ENCODE measurements around the gene OTX1. TPM values are rescaled to one million over a fixed set of nuclear protein-coding genes. Genes with fewer than 3 reads are reported as not detected.
A peak's percentile ranks its signal among the peaks of the same experiment; 100 is the strongest.
"Not testable (repeated sequence)": the region's sequence is repeated elsewhere in the genome, so short reads cannot be mapped to it uniquely, and the experiment has no call there.

Gene OTX1
- total and polyA plus RNA-seq, 2 donors: 0.09 TPM; not detected in 1

DNA sequence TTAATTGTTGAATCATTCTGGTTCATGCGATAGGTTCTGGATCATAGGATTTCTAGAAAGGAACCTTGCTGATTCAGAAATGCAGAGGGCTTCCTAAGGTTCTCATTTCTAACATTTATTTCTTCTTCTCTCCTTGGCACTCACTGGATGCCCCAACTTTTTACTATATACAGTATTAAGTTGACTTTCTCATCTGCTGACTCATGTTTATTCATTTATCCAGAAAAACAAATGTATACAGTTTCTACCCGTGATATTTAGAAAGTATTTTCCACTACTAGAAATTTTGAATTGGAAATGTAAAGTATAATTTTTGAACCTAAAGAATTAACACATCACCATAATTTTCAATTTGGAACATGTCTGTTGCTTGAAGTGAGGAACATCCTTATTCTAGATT lies 32.2 kb upstream of the OTX1 start:
- no peak overlapping the region for H3K4me3 ChIP-seq (ENCODE audit: low read length in 2 of 2)
- DNase-seq (ENCODE audit: low read depth in 6 of 9, low spot score in 9 of 9): no peak
- no peaks in the 10 kb centered on the region for H3K9me3 ChIP-seq (ENCODE audit: control insufficient read depth in 2 of 2, insufficient read depth in 1 of 2, low read length in 1 of 2)
- no peaks in the 10 kb centered on the region for H3K27me3 ChIP-seq (ENCODE audit: control insufficient read depth in 2 of 2, insufficient read depth in 1 of 2, low read length in 1 of 2)
- H3K27ac ChIP-seq (ENCODE audit: low read depth in 1 of 2, low read length in 1 of 2): no peak overlapping the region
- H3K36me3 ChIP-seq (ENCODE audit: control insufficient read depth in 2 of 2, insufficient read depth in 2 of 2, low read length in 1 of 2): no peaks in the 10 kb centered on the region
- WGBS: 99% methylated on average over 2 of the region's 2 CpGs
- H3K4me1 ChIP-seq (ENCODE audit: control insufficient read depth in 2 of 2, insufficient read depth in 2 of 2, low read length in 2 of 2): no peaks in the 10 kb centered on the region

DNA sequence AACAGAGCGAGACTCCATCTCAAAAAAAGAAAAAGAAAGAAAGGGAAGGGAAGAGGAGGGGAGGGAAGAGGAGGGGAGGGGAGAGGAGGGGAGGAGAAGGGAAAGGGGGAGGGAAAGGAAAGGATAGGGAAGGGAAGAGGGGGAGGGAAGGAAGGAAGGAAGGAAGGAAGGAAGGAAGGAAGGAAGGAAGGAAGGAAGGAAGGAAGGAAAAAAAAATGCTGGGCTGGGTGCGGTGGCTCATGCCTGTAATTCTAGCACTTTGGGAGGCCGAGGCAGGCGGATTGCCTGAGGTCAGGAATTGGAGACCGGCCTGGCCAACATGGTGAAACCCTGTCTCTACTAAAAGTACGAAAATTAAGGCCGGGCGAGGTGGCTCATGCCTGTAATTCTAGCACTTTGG lies 30.9 kb upstream of the OTX1 start:
- not testable (repeated sequence) for H3K9me3 ChIP-seq (ENCODE audit: control insufficient read depth in 2 of 2, insufficient read depth in 1 of 2, low read length in 1 of 2); H3K4me3 ChIP-seq (ENCODE audit: low read length in 2 of 2); H3K27ac ChIP-seq (ENCODE audit: low read depth in 1 of 2, low read length in 1 of 2); H3K36me3 ChIP-seq (ENCODE audit: control insufficient read depth in 2 of 2, insufficient read depth in 2 of 2, low read length in 1 of 2); H3K27me3 ChIP-seq (ENCODE audit: control insufficient read depth in 2 of 2, insufficient read depth in 1 of 2, low read length in 1 of 2); H3K4me1 ChIP-seq (ENCODE audit: control insufficient read depth in 2 of 2, insufficient read depth in 2 of 2, low read length in 2 of 2); DNase-seq (ENCODE audit: low read depth in 6 of 9, low spot score in 9 of 9)
- 99% methylated on average over 8 of the region's 8 CpGs for WGBS

DNA sequence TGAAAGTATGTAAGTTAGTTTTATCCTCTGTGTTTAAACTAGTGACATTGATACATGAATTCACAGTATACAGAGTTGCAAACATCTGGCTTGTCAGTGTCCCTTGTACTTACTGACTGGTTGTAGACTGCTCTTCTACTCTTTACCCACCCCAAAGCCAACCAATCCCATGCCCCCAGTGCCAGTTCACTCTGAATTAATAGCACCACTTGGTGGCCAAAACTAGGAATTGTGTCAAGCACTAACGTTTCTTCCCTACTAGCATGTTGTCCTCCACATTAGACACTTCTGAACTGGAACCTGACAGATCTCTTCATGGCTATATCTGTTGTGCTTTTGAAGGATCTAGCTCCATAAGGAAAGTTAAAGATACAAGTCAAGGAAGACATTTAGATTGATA lies 27.2 kb upstream of the OTX1 start:
- no peak overlapping the region for H3K4me3 ChIP-seq (ENCODE audit: low read length in 2 of 2)
- no peak overlapping the region for H3K27ac ChIP-seq (ENCODE audit: low read depth in 1 of 2, low read length in 1 of 2)
- 0% methylated on average over 1 of the region's 1 CpG for WGBS
- peak in 2 of 9 donors; percentile 2 to 37 for DNase-seq (ENCODE audit: low read depth in 6 of 9, low spot score in 9 of 9)
- H3K9me3 ChIP-seq (ENCODE audit: control insufficient read depth in 2 of 2, insufficient read depth in 1 of 2, low read length in 1 of 2): no peaks in the 10 kb centered on the region
- H3K4me1 ChIP-seq (ENCODE audit: control insufficient read depth in 2 of 2, insufficient read depth in 2 of 2, low read length in 2 of 2): peaks cover 0 to 3% of the 10 kb centered on the region in 2 donors
- no peaks in the 10 kb centered on the region for H3K36me3 ChIP-seq (ENCODE audit: control insufficient read depth in 2 of 2, insufficient read depth in 2 of 2, low read length in 1 of 2)
- H3K27me3 ChIP-seq (ENCODE audit: control insufficient read depth in 2 of 2, insufficient read depth in 1 of 2, low read length in 1 of 2): no peaks in the 10 kb centered on the region

DNA sequence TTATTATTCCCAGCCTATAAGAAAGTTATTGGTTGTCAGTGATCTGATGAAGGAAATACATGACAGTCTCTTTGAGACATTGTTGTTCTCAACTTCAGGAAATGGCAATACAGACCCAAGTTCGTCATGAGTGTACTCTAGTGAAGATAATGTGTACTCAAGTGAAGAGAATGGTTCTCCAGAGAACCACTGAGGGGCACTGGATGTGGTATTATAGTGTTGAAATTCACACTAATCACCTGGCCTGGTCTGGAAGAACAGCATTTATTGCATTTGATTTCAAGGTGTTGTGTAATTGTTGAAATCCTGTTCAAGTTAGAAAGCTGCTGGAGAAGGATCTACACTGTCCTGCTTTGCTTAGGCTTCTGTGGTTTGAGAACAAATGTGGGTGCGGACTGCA lies 23.4 kb upstream of the OTX1 start:
- Histone ChIP-seq H3K27me3 (ENCODE audit: control insufficient read depth in 2 of 2, insufficient read depth in 1 of 2, low read length in 1 of 2) (no peaks in the 10 kb centered on the region), H3K4me1 (ENCODE audit: control insufficient read depth in 2 of 2, insufficient read depth in 2 of 2, low read length in 2 of 2) (peaks cover 0 to 3% of the 10 kb centered on the region in 2 donors), H3K36me3 (ENCODE audit: control insufficient read depth in 2 of 2, insufficient read depth in 2 of 2, low read length in 1 of 2) (no peaks in the 10 kb centered on the region), H3K27ac (ENCODE audit: low read depth in 1 of 2, low read length in 1 of 2) (no peak overlapping the region), H3K9me3 (ENCODE audit: control insufficient read depth in 2 of 2, insufficient read depth in 1 of 2, low read length in 1 of 2) (no peaks in the 10 kb centered on the region), H3K4me3 (ENCODE audit: low read length in 2 of 2) (no peak overlapping the region)
- no peak for DNase-seq (ENCODE audit: low read depth in 6 of 9, low spot score in 9 of 9)
- 96% methylated on average over 2 of the region's 2 CpGs for WGBS

DNA sequence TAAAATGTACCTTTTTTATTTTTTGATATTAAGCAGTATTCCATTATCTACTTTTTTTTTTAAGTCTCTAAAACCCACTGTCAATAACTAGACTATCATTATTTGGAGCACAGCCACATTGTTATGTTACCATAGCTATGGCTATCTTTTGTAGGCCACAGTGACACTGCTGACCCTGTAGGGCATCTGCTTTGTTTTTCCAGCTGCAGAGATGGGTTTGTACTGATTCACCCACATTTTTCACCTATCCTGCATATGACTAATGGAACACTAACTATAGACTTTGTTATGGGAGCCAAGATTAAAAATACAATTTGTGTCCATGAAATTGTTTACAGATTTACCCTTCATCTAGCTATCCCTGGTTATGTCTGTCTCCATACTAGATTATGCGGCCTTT lies 21.6 kb upstream of the OTX1 start:
- WGBS: 100% methylated on average over 1 of the region's 1 CpG
- Histone ChIP-seq H3K4me3 (ENCODE audit: low read length in 2 of 2) (no peak overlapping the region), H3K27me3 (ENCODE audit: control insufficient read depth in 2 of 2, insufficient read depth in 1 of 2, low read length in 1 of 2) (no peaks in the 10 kb centered on the region), H3K9me3 (ENCODE audit: control insufficient read depth in 2 of 2, insufficient read depth in 1 of 2, low read length in 1 of 2) (no peaks in the 10 kb centered on the region), H3K36me3 (ENCODE audit: control insufficient read depth in 2 of 2, insufficient read depth in 2 of 2, low read length in 1 of 2) (no peaks in the 10 kb centered on the region), H3K27ac (ENCODE audit: low read depth in 1 of 2, low read length in 1 of 2) (no peak overlapping the region), H3K4me1 (ENCODE audit: control insufficient read depth in 2 of 2, insufficient read depth in 2 of 2, low read length in 2 of 2) (peaks cover 0 to 3% of the 10 kb centered on the region in 2 donors)
- DNase-seq (ENCODE audit: low read depth in 6 of 9, low spot score in 9 of 9): no peak

DNA sequence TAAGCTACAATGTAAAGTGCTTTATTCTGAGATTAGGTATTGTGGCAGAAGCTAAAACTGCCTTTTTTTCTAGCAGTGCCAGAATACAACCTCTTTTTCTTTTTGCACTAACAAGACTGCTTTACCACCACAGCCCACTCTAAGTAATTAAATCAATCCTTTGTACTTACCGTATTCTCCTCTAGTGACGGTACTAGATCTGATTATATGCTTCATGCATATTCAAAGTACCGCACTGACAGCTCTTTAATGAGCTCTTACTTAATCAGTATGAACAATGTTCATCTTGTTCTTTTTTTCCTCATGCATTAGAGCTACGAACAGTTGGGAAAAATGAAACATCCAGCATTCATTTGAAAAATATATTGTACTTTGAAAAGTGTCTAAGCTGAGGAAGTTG lies 16.1 kb upstream of the OTX1 start:
- Histone ChIP-seq H3K4me1 (ENCODE audit: control insufficient read depth in 2 of 2, insufficient read depth in 2 of 2, low read length in 2 of 2) (no peaks in the 10 kb centered on the region), H3K27ac (ENCODE audit: low read depth in 1 of 2, low read length in 1 of 2) (no peak overlapping the region), H3K27me3 (ENCODE audit: control insufficient read depth in 2 of 2, insufficient read depth in 1 of 2, low read length in 1 of 2) (no peaks in the 10 kb centered on the region), H3K36me3 (ENCODE audit: control insufficient read depth in 2 of 2, insufficient read depth in 2 of 2, low read length in 1 of 2) (no peaks in the 10 kb centered on the region), H3K4me3 (ENCODE audit: low read length in 2 of 2) (no peak overlapping the region), H3K9me3 (ENCODE audit: control insufficient read depth in 2 of 2, insufficient read depth in 1 of 2, low read length in 1 of 2) (no peaks in the 10 kb centered on the region)
- 97% methylated on average over 4 of the region's 4 CpGs for WGBS
- DNase-seq (ENCODE audit: low read depth in 6 of 9, low spot score in 9 of 9): no peak

DNA sequence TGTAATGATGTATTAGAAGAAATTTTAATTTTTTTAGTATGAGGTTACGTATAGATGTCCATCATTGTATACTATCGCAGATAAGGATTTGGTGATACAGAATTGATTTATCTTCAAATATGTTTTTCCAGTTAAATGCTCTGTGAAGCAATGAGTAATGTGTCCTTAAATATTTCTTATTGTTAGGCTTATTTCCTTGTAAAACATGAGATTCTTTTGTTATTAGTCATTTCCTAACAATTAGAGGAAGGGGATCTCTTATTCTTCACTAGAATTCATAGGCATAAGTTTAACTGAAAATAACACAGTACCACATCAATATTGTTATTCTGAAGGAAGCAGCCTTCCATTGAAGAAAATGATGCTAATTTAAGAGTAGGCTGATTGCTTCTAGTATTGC lies 15.5 kb upstream of the OTX1 start:
- Histone ChIP-seq H3K4me3 (ENCODE audit: low read length in 2 of 2) (no peak overlapping the region), H3K4me1 (ENCODE audit: control insufficient read depth in 2 of 2, insufficient read depth in 2 of 2, low read length in 2 of 2) (no peaks in the 10 kb centered on the region), H3K9me3 (ENCODE audit: control insufficient read depth in 2 of 2, insufficient read depth in 1 of 2, low read length in 1 of 2) (no peaks in the 10 kb centered on the region), H3K27me3 (ENCODE audit: control insufficient read depth in 2 of 2, insufficient read depth in 1 of 2, low read length in 1 of 2) (no peaks in the 10 kb centered on the region), H3K27ac (ENCODE audit: low read depth in 1 of 2, low read length in 1 of 2) (no peak overlapping the region), H3K36me3 (ENCODE audit: control insufficient read depth in 2 of 2, insufficient read depth in 2 of 2, low read length in 1 of 2) (no peaks in the 10 kb centered on the region)
- over 99% methylated on average over 2 of the region's 2 CpGs for WGBS
- DNase-seq (ENCODE audit: low read depth in 6 of 9, low spot score in 9 of 9): no peak

DNA sequence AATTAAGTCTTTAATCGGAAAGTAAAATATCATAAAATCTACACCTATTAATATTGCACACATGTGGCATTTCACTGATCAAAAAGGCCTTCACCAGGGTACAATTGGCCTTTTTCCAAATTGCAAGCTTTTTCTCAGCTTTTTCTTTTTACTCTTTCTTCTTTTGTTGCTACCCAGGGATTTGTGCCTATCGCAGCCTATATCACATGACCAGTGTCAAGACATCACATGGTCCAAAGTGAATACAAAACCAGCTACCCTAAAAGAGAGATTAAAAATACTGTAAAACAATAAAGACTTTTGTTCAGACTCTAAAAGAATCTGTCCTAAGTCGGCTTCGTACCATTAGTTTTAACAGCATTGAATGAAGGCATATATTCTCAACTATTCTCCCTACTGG lies 15.0 kb upstream of the OTX1 start:
- Histone ChIP-seq H3K4me1 (ENCODE audit: control insufficient read depth in 2 of 2, insufficient read depth in 2 of 2, low read length in 2 of 2) (no peaks in the 10 kb centered on the region), H3K27ac (ENCODE audit: low read depth in 1 of 2, low read length in 1 of 2) (no peak overlapping the region), H3K27me3 (ENCODE audit: control insufficient read depth in 2 of 2, insufficient read depth in 1 of 2, low read length in 1 of 2) (no peaks in the 10 kb centered on the region), H3K36me3 (ENCODE audit: control insufficient read depth in 2 of 2, insufficient read depth in 2 of 2, low read length in 1 of 2) (no peaks in the 10 kb centered on the region), H3K4me3 (ENCODE audit: low read length in 2 of 2) (no peak overlapping the region), H3K9me3 (ENCODE audit: control insufficient read depth in 2 of 2, insufficient read depth in 1 of 2, low read length in 1 of 2) (no peaks in the 10 kb centered on the region)
- 99% methylated on average over 4 of the region's 4 CpGs for WGBS
- no peak for DNase-seq (ENCODE audit: low read depth in 6 of 9, low spot score in 9 of 9)

DNA sequence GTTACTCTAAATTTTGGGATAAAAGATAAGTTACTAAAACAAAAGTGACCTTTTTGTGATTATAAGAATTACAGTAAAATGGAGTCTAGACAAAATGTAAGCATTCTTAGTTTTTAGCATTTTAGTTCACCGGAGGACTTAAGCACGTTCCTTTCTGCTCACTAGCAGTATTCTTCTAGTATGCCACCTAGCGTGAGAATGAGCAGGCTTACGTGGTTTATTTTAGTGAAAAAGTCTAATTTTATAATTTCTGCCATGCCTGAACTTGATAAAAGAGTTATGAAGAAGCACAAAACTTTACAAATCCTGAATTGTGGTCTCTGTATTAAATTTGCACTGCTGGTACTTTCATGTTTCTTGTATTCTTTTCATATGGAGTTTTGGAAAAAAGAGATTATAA lies 12.6 kb upstream of the OTX1 start:
- H3K27me3 ChIP-seq (ENCODE audit: control insufficient read depth in 2 of 2, insufficient read depth in 1 of 2, low read length in 1 of 2): no peaks in the 10 kb centered on the region
- H3K27ac ChIP-seq (ENCODE audit: low read depth in 1 of 2, low read length in 1 of 2): no peak overlapping the region
- H3K9me3 ChIP-seq (ENCODE audit: control insufficient read depth in 2 of 2, insufficient read depth in 1 of 2, low read length in 1 of 2): no peaks in the 10 kb centered on the region
- 99% methylated on average over 4 of the region's 4 CpGs for WGBS
- no peak overlapping the region for H3K4me3 ChIP-seq (ENCODE audit: low read length in 2 of 2)
- no peaks in the 10 kb centered on the region for H3K36me3 ChIP-seq (ENCODE audit: control insufficient read depth in 2 of 2, insufficient read depth in 2 of 2, low read length in 1 of 2)
- no peak for DNase-seq (ENCODE audit: low read depth in 6 of 9, low spot score in 9 of 9)
- no peaks in the 10 kb centered on the region for H3K4me1 ChIP-seq (ENCODE audit: control insufficient read depth in 2 of 2, insufficient read depth in 2 of 2, low read length in 2 of 2)

DNA sequence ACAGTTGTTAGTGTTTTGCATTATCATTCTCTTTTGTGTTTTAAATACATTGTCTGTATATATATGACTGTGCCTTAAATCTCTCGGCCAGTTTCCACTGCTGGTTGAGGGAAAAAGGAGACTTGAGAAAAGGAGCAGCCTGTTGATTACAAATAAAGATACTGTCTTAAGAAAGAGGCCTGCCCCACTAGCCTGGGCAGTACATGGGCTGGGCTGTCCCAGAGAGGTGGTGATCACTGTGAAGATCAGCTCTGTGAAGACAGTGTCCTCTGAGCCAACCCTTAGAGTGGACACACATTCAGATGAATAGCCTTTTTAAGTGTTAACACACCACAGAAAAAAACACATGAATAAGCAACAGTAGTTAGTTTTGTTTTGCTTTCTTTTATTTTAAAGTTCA lies 10.0 kb upstream of the OTX1 start:
- Histone ChIP-seq H3K27ac (ENCODE audit: low read depth in 1 of 2, low read length in 1 of 2) (no peak overlapping the region), H3K4me3 (ENCODE audit: low read length in 2 of 2) (no peak overlapping the region), H3K27me3 (ENCODE audit: control insufficient read depth in 2 of 2, insufficient read depth in 1 of 2, low read length in 1 of 2) (peaks cover 7 to 13% of the 10 kb centered on the region in 2 donors), H3K4me1 (ENCODE audit: control insufficient read depth in 2 of 2, insufficient read depth in 2 of 2, low read length in 2 of 2) (no peaks in the 10 kb centered on the region), H3K36me3 (ENCODE audit: control insufficient read depth in 2 of 2, insufficient read depth in 2 of 2, low read length in 1 of 2) (no peaks in the 10 kb centered on the region), H3K9me3 (ENCODE audit: control insufficient read depth in 2 of 2, insufficient read depth in 1 of 2, low read length in 1 of 2) (no peaks in the 10 kb centered on the region)
- WGBS: 100% methylated on average over 1 of the region's 1 CpG
- DNase-seq (ENCODE audit: low read depth in 6 of 9, low spot score in 9 of 9): no peak

Measured in thymus (tissue), 11 donors.